ENCODE data around the gene IGFBP2. TPM values are rescaled to one million over a fixed set of nuclear protein-coding genes. Genes with fewer than 3 reads are reported as not detected.

The IGFBP2 gene, protein sequence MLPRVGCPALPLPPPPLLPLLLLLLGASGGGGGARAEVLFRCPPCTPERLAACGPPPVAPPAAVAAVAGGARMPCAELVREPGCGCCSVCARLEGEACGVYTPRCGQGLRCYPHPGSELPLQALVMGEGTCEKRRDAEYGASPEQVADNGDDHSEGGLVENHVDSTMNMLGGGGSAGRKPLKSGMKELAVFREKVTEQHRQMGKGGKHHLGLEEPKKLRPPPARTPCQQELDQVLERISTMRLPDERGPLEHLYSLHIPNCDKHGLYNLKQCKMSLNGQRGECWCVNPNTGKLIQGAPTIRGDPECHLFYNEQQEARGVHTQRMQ
- 100 to 1,000 TPM in 1 of 4 donors, 10 to 100 TPM in 2, 1 to 10 TPM in 1; 9.8 to 163 (median 56.4) TPM for polyA plus RNA-seq
- long read RNA-seq, donor 1 = 0 reads
- long read RNA-seq, donor 2, full-length matches to known transcripts = 67 of 91 reads
- long read RNA-seq, donor 2, partial matches to known transcripts = 24 of 91 reads
- long read RNA-seq, donor 2, other reads (novel, unspliced or antisense) = 0 of 91 reads
- long read RNA-seq, donor 3, full-length matches to known transcripts = 122 of 144 reads
- long read RNA-seq, donor 3, partial matches to known transcripts = 22 of 144 reads
- long read RNA-seq, donor 3, other reads (novel, unspliced or antisense) = 0 of 144 reads
- long read RNA-seq, donor 4, transcript IGFBP2-201 (4 exons, 1,439 nt) = major isoform, 5 of 11 reads
- long read RNA-seq, donor 4, partial matches to known transcripts = 6 of 11 reads
- long read RNA-seq, donor 4, other reads (novel, unspliced or antisense) = 0 of 11 reads
- long read RNA-seq, donor 5, transcript IGFBP2-201 (4 exons, 1,439 nt) = major isoform, 26 of 58 reads
- long read RNA-seq, donor 5, partial matches to known transcripts = 32 of 58 reads
- long read RNA-seq, donor 5, other reads (novel, unspliced or antisense) = 0 of 58 reads
- long read RNA-seq, donor 6, full-length matches to known transcripts = 118 of 208 reads
- long read RNA-seq, donor 6, partial matches to known transcripts = 85 of 208 reads
- long read RNA-seq, donor 6, other reads (novel, unspliced or antisense) = 5 of 208 reads
- long read RNA-seq, donor 7 = 0 reads
- long read RNA-seq, donor 8, transcript IGFBP2-201 (4 exons, 1,439 nt) = major isoform, 15 of 37 reads
- long read RNA-seq, donor 8, partial matches to known transcripts = 21 of 37 reads
- long read RNA-seq, donor 8, other reads (novel, unspliced or antisense) = 0 of 37 reads
- long read RNA-seq, donor 9, transcript IGFBP2-201 (4 exons, 1,439 nt) = major isoform, 47 of 47 reads
- long read RNA-seq, donor 9, partial matches to known transcripts = 0 of 47 reads
- long read RNA-seq, donor 9, other reads (novel, unspliced or antisense) = 0 of 47 reads
- long read RNA-seq, donor 10, full-length matches to known transcripts = 170 of 193 reads
- long read RNA-seq, donor 10, partial matches to known transcripts = 23 of 193 reads
- long read RNA-seq, donor 10, other reads (novel, unspliced or antisense) = 0 of 193 reads

DNA sequence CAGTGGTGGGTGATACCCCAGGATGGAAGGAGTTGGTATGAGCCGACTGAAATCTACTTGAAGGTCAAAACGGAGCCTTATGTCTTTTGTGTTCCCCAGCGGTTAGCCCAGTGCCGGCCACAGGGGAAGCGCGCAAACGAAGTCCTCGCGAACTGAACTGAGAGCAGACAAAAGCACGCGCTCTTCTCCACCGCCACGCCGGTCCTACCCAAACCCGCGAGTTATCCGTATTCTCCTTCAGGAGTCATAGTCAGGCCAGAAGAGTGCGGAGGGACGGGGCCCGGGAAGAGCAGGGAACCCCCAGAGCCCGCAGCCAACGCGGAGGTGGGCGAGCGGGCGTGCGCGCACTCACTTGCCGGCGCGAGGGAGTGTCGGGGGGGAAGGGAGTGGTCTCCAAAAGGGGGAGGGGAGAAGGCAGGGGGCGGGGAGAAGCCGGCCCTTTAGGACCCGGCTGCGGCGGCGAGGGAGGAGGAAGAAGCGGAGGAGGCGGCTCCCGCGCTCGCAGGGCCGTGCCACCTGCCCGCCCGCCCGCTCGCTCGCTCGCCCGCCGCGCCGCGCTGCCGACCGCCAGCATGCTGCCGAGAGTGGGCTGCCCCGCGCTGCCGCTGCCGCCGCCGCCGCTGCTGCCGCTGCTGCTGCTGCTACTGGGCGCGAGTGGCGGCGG is at the start of gene IGFBP2:
TSS of gene IGFBP2 (plus strand) at position 469 of the 664 bp plus-strand sequence. CDS start at position 573, 104 bp downstream.
- no peak for FAIRE-seq
- peaks cover 0 to 6% (median 0%) of the 10 kb centered on the region in 3 donors for H3K36me3 ChIP-seq (ENCODE audit: control insufficient read depth in 3 of 3, insufficient read depth in 2 of 3, low read depth in 1 of 3, low read length in 3 of 3)
- peak within 1 kb of the TSS; percentile 37 to 89 (median 57) for H3K4me3 ChIP-seq (ENCODE audit: low read depth in 1 of 3, low read length in 3 of 3)
- peaks cover 0 to 28% (median 5%) of the 10 kb centered on the region in 3 donors for H3K4me1 ChIP-seq (ENCODE audit: control insufficient read depth in 3 of 3, insufficient read depth in 2 of 3, low read depth in 1 of 3, low read length in 2 of 3)
- peak; percentile 33 to 82 for DNase-seq
- peaks cover 2 to 21% (median 8%) of the 10 kb centered on the region in 3 donors for H3K27me3 ChIP-seq (ENCODE audit: control insufficient read depth in 3 of 3, insufficient read depth in 3 of 3, low read length in 3 of 3)
- no peaks in the 10 kb centered on the region for H3K9me3 ChIP-seq (ENCODE audit: control insufficient read depth in 2 of 2, insufficient read depth in 1 of 2, low read depth in 1 of 2, low read length in 1 of 2)
- H3K27ac ChIP-seq (ENCODE audit: low read depth in 1 of 3, low read length in 2 of 3) = peak within 1 kb of the TSS in 2 of 3 donors; percentile 32 to 99
- WGBS, 3 donors = 1% methylated on average over 35 to 70 of the region's 70 CpGs

DNA sequence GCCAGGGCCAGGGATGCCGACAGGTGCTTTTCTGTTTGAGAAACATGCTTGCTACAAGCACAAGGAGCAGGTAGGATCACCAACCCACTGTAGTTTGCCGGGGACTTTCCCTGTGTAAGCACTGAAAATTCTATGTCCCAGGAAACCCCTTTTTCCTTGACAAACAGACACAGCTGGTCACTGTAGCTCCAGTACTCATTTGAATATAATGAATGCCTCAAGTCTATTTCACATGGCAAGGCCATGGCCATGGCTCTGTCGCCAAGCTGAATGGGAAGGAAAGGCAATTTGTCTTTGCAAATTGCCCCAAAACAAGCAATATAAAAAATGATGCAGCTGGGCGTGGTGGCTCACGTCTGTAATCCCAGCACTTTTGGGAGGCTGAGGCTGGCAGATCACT is 49.6 kb upstream of the IGFBP2 start:
- Histone ChIP-seq H3K4me3 (ENCODE audit: low read depth in 1 of 3, low read length in 3 of 3) (no peak overlapping the region), H3K36me3 (ENCODE audit: control insufficient read depth in 3 of 3, insufficient read depth in 2 of 3, low read depth in 1 of 3, low read length in 3 of 3) (no peaks in the 10 kb centered on the region), H3K27me3 (ENCODE audit: control insufficient read depth in 3 of 3, insufficient read depth in 3 of 3, low read length in 3 of 3) (peaks cover 0 to 2% (median 0%) of the 10 kb centered on the region in 3 donors), H3K4me1 (ENCODE audit: control insufficient read depth in 3 of 3, insufficient read depth in 2 of 3, low read depth in 1 of 3, low read length in 2 of 3) (peaks cover 0 to 9% (median 0%) of the 10 kb centered on the region in 3 donors), H3K27ac (ENCODE audit: low read depth in 1 of 3, low read length in 2 of 3) (no peak overlapping the region), H3K9me3 (ENCODE audit: control insufficient read depth in 2 of 2, insufficient read depth in 1 of 2, low read depth in 1 of 2, low read length in 1 of 2) (peaks cover 0 to 3% of the 10 kb centered on the region in 2 donors)
- FAIRE-seq = no peak
- 71 to 80% (median 76%) methylated on average over 5 of the region's 5 CpGs for WGBS, 3 donors
- DNase-seq = no peak

DNA sequence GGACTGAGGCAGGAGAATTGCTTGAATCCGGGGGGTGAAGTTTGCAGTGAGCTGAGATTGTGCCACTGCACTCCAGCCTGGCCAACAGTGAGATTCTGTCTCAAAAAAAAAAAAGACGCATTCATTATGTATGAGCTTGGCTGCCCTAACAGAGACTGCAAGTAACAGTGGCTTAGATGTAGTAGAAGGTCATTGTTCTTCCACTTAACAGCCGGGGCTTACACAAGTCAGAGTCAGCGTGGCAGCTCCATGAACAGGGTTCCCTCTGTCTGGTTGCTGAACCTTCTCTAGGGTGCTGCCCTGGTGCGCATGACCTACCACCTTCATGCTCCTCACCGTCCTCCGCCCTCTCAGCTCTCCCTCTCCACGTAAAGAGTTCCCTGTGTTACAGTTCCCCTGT is 49.1 kb upstream of the IGFBP2 start:
- Histone ChIP-seq H3K27me3 (ENCODE audit: control insufficient read depth in 3 of 3, insufficient read depth in 3 of 3, low read length in 3 of 3) (peaks cover 0 to 2% (median 0%) of the 10 kb centered on the region in 3 donors), H3K4me3 (ENCODE audit: low read depth in 1 of 3, low read length in 3 of 3) (no peak overlapping the region), H3K9me3 (ENCODE audit: control insufficient read depth in 2 of 2, insufficient read depth in 1 of 2, low read depth in 1 of 2, low read length in 1 of 2) (peaks cover 0 to 3% of the 10 kb centered on the region in 2 donors), H3K27ac (ENCODE audit: low read depth in 1 of 3, low read length in 2 of 3) (no peak overlapping the region), H3K4me1 (ENCODE audit: control insufficient read depth in 3 of 3, insufficient read depth in 2 of 3, low read depth in 1 of 3, low read length in 2 of 3) (peaks cover 0 to 9% (median 0%) of the 10 kb centered on the region in 3 donors), H3K36me3 (ENCODE audit: control insufficient read depth in 3 of 3, insufficient read depth in 2 of 3, low read depth in 1 of 3, low read length in 3 of 3) (no peaks in the 10 kb centered on the region)
- FAIRE-seq (no peak), DNase-seq (no peak)
- 79 to 85% (median 85%) methylated on average over 8 of the region's 8 CpGs for WGBS, 3 donors

DNA sequence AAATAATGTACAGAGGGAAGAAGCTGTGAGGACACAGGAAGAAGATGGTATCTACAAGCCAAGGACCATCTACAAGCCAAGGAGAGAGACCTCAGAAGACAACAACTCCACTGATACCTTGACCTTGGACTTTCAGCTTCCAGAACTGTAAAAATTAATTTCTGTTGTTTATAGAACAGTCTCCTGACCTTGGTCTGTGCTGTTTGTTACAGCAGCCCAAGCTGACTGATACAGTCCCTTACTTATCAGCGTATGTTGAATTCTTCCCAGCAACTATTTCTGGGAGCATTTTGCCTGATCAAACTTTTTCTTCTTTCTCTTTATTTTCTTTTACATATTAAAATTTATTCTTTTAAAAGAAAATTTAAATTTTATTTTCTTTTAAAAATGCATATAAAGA is 47.8 kb upstream of the IGFBP2 start:
- peaks cover 0 to 3% of the 10 kb centered on the region in 2 donors for H3K9me3 ChIP-seq (ENCODE audit: control insufficient read depth in 2 of 2, insufficient read depth in 1 of 2, low read depth in 1 of 2, low read length in 1 of 2)
- H3K36me3 ChIP-seq (ENCODE audit: control insufficient read depth in 3 of 3, insufficient read depth in 2 of 3, low read depth in 1 of 3, low read length in 3 of 3) = no peaks in the 10 kb centered on the region
- DNase-seq (no peak), FAIRE-seq (no peak)
- H3K27ac ChIP-seq (ENCODE audit: low read depth in 1 of 3, low read length in 2 of 3) = no peak overlapping the region
- 94 to 100% (median 97%) methylated on average over 1 of the region's 1 CpG for WGBS, 3 donors
- peaks cover 0 to 2% (median 0%) of the 10 kb centered on the region in 3 donors for H3K27me3 ChIP-seq (ENCODE audit: control insufficient read depth in 3 of 3, insufficient read depth in 3 of 3, low read length in 3 of 3)
- H3K4me1 ChIP-seq (ENCODE audit: control insufficient read depth in 3 of 3, insufficient read depth in 2 of 3, low read depth in 1 of 3, low read length in 2 of 3) = peaks cover 0 to 13% (median 0%) of the 10 kb centered on the region in 3 donors
- H3K4me3 ChIP-seq (ENCODE audit: low read depth in 1 of 3, low read length in 3 of 3) = no peak overlapping the region

DNA sequence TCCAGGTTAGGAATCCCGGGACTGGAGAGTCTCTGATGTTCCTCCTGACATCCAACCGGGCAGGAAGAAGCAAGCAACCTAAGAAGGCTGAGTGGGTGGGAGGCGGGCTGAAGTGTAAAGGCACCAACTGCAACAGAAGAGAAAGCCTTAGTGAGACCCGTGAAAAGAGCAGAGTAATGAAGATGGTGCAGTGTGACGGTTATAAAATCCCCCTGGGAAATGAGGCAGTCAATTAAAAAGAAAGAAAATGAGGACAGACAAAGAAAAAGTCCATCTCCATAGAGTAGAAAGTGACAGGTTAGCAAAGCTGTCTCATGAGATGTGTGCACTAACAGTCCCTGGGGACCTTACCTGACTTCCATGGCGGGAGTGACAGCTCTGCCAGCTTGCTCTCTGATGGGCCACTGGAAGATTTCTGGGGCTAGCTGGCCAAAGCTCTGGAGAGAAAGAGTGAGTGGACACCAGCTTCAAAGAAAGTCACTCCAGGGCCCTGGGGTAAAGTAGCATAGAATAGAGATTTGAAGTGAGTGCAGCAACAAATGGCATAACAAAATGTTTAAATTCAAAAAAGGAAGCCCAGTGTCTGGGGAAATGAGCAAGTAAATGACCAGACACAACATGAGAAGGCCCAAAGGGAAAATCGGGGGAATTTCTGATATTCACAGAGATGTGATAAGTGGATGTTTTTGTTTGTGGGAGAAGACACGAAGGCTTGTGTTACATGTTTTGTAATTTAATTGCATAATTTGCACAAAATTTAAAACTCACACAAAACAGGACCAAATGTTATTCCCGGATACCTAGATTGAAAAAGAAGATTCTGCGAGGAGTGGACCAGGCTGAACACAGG is 44.1 kb upstream of the IGFBP2 start:
- WGBS, 3 donors = 80 to 84% (median 84%) methylated on average over 10 of the region's 10 CpGs
- Histone ChIP-seq H3K27me3 (ENCODE audit: control insufficient read depth in 3 of 3, insufficient read depth in 3 of 3, low read length in 3 of 3) (peaks cover 0 to 5% (median 2%) of the 10 kb centered on the region in 3 donors), H3K9me3 (ENCODE audit: control insufficient read depth in 2 of 2, insufficient read depth in 1 of 2, low read depth in 1 of 2, low read length in 1 of 2) (peaks cover 0 to 3% of the 10 kb centered on the region in 2 donors), H3K4me3 (ENCODE audit: low read depth in 1 of 3, low read length in 3 of 3) (no peak overlapping the region), H3K4me1 (ENCODE audit: control insufficient read depth in 3 of 3, insufficient read depth in 2 of 3, low read depth in 1 of 3, low read length in 2 of 3) (peaks cover 0 to 4% (median 0%) of the 10 kb centered on the region in 3 donors), H3K36me3 (ENCODE audit: control insufficient read depth in 3 of 3, insufficient read depth in 2 of 3, low read depth in 1 of 3, low read length in 3 of 3) (no peaks in the 10 kb centered on the region), H3K27ac (ENCODE audit: low read depth in 1 of 3, low read length in 2 of 3) (no peak overlapping the region)
- DNase-seq (no peak), FAIRE-seq (no peak)

DNA sequence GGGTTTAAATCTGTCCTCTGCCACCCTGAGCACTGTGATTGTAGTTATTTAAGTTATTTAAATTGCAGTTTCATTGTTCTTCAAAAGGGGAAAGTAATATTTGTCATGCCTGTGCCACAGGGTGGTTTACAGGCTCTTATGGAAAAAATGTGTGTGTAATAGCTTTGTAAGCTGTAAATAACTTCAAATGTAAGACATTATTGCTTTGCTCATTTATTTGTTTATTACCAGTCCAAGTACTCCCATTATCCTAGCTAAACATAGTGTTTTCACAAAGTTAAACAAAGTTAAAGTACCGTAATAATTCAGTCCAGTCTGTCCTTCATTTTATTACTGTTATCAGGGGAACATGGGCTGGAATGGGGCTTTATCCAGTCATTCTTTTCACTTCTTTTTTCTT is 43.4 kb upstream of the IGFBP2 start:
- Histone ChIP-seq H3K27ac (ENCODE audit: low read depth in 1 of 3, low read length in 2 of 3) (no peak overlapping the region), H3K36me3 (ENCODE audit: control insufficient read depth in 3 of 3, insufficient read depth in 2 of 3, low read depth in 1 of 3, low read length in 3 of 3) (no peaks in the 10 kb centered on the region), H3K27me3 (ENCODE audit: control insufficient read depth in 3 of 3, insufficient read depth in 3 of 3, low read length in 3 of 3) (peaks cover 0 to 5% (median 2%) of the 10 kb centered on the region in 3 donors), H3K4me3 (ENCODE audit: low read depth in 1 of 3, low read length in 3 of 3) (no peak overlapping the region), H3K9me3 (ENCODE audit: control insufficient read depth in 2 of 2, insufficient read depth in 1 of 2, low read depth in 1 of 2, low read length in 1 of 2) (peaks cover 0 to 3% of the 10 kb centered on the region in 2 donors), H3K4me1 (ENCODE audit: control insufficient read depth in 3 of 3, insufficient read depth in 2 of 3, low read depth in 1 of 3, low read length in 2 of 3) (peaks cover 0 to 4% (median 0%) of the 10 kb centered on the region in 3 donors)
- WGBS, 3 donors = 53 to 62% (median 56%) methylated on average over 1 of the region's 1 CpG
- FAIRE-seq (no peak), DNase-seq (peak in 1 of 2 donors; percentile 12)

DNA sequence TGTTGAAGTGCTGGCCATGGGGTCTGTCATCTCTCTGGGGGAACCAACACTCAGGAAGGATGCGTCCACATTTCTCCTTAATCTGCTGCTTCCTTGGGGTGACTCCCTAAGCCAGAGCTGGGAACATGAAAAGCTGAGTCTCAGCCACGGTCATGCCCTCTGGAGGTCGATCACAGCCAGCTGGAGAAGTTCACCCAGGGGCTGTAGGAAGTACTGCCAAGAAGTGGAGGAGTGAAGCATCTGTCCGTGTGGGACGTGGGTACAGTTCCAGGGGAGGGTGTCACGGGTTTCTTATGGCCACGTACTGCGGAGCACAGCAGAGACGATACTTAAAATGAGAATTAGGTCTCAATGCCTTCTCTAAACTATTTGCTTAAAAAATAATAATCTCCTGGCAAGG is 42.4 kb upstream of the IGFBP2 start:
- peaks cover 0 to 5% (median 2%) of the 10 kb centered on the region in 3 donors for H3K27me3 ChIP-seq (ENCODE audit: control insufficient read depth in 3 of 3, insufficient read depth in 3 of 3, low read length in 3 of 3)
- H3K4me1 ChIP-seq (ENCODE audit: control insufficient read depth in 3 of 3, insufficient read depth in 2 of 3, low read depth in 1 of 3, low read length in 2 of 3) = peaks cover 0 to 4% (median 0%) of the 10 kb centered on the region in 3 donors
- 60 to 72% (median 68%) methylated on average over 9 of the region's 9 CpGs for WGBS, 3 donors
- no peaks in the 10 kb centered on the region for H3K9me3 ChIP-seq (ENCODE audit: control insufficient read depth in 2 of 2, insufficient read depth in 1 of 2, low read depth in 1 of 2, low read length in 1 of 2)
- H3K36me3 ChIP-seq (ENCODE audit: control insufficient read depth in 3 of 3, insufficient read depth in 2 of 3, low read depth in 1 of 3, low read length in 3 of 3) = no peaks in the 10 kb centered on the region
- H3K27ac ChIP-seq (ENCODE audit: low read depth in 1 of 3, low read length in 2 of 3) = no peak overlapping the region
- FAIRE-seq = no peak
- H3K4me3 ChIP-seq (ENCODE audit: low read depth in 1 of 3, low read length in 3 of 3) = no peak overlapping the region
- DNase-seq = no peak
